ENCODE measurements around the gene CAAP1. TPM values are rescaled to one million over a fixed set of nuclear protein-coding genes. Genes with fewer than 3 reads are reported as not detected.

Gene CAAP1
- total RNA-seq, 2 donors from 2014 or later: 19.0 to 20.4 TPM

DNA sequence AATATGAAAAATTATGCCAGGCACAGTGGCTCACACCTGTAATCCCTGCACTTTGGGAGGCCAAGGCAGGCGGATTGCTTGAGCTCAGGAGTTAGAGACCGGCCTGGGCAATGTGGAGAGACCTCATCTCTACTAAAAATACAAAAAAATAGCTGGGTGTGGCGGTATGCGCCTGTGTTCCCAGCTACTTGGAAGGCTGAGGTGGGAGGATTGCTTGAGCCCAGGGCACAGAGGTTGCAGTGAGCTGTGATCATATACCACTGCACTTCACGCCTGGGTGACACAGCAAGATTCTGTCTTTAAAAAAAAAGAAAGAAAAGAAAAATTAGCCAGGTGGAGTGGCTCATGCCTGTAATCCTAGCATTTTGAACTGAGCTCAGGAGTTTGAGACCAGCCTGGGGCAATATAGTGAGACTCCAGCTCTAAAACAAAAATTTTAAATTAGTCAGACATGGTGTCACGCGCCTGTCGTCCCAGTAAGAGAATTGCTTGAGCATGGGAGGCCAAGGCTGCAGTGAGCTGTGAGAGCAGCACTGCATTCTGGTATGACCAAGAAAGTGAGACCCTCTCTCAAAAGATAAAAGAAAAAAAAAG lies 36.4 kb upstream of the CAAP1 start:
- no peak overlapping the region for H3K27ac ChIP-seq
- no peaks in the 10 kb centered on the region for H3K9me3 ChIP-seq
- H3K4me1 ChIP-seq (ENCODE audit: control insufficient read depth in 1 of 2, low read depth in 2 of 2): no peaks in the 10 kb centered on the region
- no peaks in the 10 kb centered on the region for H3K27me3 ChIP-seq (replicated peaks; ENCODE audit: insufficient read depth)
- no peak overlapping the region for H3K4me3 ChIP-seq
- ATAC-seq (ENCODE audit: insufficient number of reproducible peaks, low FRiP score, low read depth) (no peak), DNase-seq (ENCODE audit: low spot score) (no peak)
- TF ChIP-seq, protein P1, sequence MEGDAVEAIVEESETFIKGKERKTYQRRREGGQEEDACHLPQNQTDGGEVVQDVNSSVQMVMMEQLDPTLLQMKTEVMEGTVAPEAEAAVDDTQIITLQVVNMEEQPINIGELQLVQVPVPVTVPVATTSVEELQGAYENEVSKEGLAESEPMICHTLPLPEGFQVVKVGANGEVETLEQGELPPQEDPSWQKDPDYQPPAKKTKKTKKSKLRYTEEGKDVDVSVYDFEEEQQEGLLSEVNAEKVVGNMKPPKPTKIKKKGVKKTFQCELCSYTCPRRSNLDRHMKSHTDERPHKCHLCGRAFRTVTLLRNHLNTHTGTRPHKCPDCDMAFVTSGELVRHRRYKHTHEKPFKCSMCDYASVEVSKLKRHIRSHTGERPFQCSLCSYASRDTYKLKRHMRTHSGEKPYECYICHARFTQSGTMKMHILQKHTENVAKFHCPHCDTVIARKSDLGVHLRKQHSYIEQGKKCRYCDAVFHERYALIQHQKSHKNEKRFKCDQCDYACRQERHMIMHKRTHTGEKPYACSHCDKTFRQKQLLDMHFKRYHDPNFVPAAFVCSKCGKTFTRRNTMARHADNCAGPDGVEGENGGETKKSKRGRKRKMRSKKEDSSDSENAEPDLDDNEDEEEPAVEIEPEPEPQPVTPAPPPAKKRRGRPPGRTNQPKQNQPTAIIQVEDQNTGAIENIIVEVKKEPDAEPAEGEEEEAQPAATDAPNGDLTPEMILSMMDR (IDR thresholded peaks at IDR 0.05): no peak
- H3K36me3 ChIP-seq: peaks cover 32% of the 10 kb centered on the region

DNA sequence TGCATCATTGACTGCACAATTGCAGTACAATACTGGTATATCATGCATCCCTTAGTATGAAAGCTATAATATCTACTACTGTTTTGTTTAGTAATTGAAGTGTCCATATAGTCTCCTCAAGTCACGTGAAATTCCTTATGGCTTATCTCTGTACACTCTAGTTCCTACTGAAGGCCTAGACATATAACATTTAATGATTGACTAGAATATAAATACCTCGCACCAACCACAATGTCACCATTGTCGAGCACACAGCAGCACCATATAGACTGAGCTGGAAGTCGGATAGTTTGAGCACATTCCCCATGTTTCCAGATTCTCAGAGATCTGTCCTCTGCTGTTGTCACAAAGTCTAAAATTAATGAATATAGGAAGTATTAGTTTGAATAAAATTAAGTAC lies 33.0 kb upstream of the CAAP1 start:
- H3K36me3 ChIP-seq: peaks cover 31% of the 10 kb centered on the region
- H3K4me1 ChIP-seq (ENCODE audit: control insufficient read depth in 1 of 2, low read depth in 2 of 2): no peaks in the 10 kb centered on the region
- ATAC-seq (ENCODE audit: insufficient number of reproducible peaks, low FRiP score, low read depth): no peak
- no peaks in the 10 kb centered on the region for H3K9me3 ChIP-seq
- no peak overlapping the region for H3K27ac ChIP-seq
- TF ChIP-seq, protein P1 (IDR thresholded peaks at IDR 0.05): no peak
- no peak for DNase-seq (ENCODE audit: low spot score)
- no peak overlapping the region for H3K4me3 ChIP-seq
- H3K27me3 ChIP-seq (replicated peaks; ENCODE audit: insufficient read depth): no peaks in the 10 kb centered on the region

DNA sequence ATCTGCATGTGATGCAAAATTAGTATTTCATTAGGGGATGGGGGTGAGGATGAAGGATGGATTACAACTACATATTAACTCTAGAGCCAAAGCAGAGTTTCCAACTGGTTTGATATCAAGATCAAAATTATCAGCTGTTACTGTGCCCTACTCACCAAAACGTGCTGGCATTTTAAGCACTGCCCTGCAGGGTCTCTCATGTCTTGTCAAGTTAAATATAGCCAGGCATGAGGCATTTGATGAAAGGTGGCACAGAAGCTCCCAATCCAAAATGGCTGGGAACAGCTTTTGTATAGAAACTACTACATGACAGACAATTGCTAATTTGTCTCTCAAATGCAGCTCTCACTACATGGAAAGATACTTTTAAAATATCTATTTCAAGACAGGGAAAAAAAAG lies 27.1 kb upstream of the CAAP1 start:
- no peaks in the 10 kb centered on the region for H3K27me3 ChIP-seq (replicated peaks; ENCODE audit: insufficient read depth)
- no peak overlapping the region for H3K27ac ChIP-seq
- no peaks in the 10 kb centered on the region for H3K9me3 ChIP-seq
- peaks cover 49% of the 10 kb centered on the region for H3K36me3 ChIP-seq
- no peak overlapping the region for H3K4me3 ChIP-seq
- no peaks in the 10 kb centered on the region for H3K4me1 ChIP-seq (ENCODE audit: control insufficient read depth in 1 of 2, low read depth in 2 of 2)
- TF ChIP-seq, protein P1 (IDR thresholded peaks at IDR 0.05): no peak
- DNase-seq (ENCODE audit: low spot score) (no peak), ATAC-seq (ENCODE audit: insufficient number of reproducible peaks, low FRiP score, low read depth) (no peak)

DNA sequence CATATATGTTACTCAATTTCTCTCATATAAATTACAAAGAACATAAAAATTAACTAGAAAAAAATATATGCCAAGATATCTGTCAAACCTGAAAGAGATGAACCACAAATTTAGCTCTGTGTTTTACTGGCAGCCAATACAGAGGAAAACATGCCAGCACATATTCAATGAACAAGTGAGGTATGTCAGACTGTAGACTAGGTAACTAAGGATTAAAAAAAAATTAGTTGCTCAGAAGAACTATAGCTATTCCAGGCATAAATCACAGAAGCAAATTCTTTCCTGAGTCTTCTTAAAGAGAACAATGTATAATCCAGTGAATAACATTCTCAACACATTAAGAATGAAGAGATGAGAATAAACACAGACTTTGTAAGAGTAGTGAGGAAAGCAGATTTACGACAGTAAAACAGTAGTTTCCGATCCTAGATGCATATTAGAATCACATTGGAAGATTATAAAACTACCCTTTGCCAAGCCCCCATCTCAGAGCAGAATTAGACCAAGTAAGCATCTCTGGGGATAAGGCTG lies 20.6 kb upstream of the CAAP1 start:
- H3K9me3 ChIP-seq: no peaks in the 10 kb centered on the region
- H3K36me3 ChIP-seq: peaks cover 31% of the 10 kb centered on the region
- H3K4me1 ChIP-seq (ENCODE audit: control insufficient read depth in 1 of 2, low read depth in 2 of 2): no peaks in the 10 kb centered on the region
- ATAC-seq (ENCODE audit: insufficient number of reproducible peaks, low FRiP score, low read depth) (no peak), DNase-seq (ENCODE audit: low spot score) (no peak)
- no peaks in the 10 kb centered on the region for H3K27me3 ChIP-seq (replicated peaks; ENCODE audit: insufficient read depth)
- no peak overlapping the region for H3K27ac ChIP-seq
- H3K4me3 ChIP-seq: no peak overlapping the region
- TF ChIP-seq, protein P1 (IDR thresholded peaks at IDR 0.05): no peak

DNA sequence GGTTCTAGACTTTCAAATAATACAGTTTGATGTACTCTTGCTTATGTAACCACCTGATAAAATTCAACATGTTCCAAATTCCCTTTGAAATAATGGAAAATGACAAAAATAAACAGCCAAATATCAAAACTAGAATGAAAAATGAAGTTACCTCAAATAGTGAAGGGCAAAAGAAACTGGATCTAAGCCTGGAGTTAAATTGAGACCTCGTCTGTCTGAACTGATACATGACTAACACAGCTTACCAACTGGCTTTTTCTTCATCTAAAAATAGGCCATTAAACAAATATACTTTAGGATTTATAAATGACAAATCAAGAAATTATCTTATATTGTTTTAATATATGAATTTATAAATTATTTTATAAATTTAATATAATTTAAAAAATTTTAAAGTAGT lies 12.1 kb upstream of the CAAP1 start:
- DNase-seq (ENCODE audit: low spot score) (no peak), ATAC-seq (ENCODE audit: insufficient number of reproducible peaks, low FRiP score, low read depth) (no peak)
- Histone ChIP-seq H3K4me3 (no peak overlapping the region), H3K9me3 (no peaks in the 10 kb centered on the region), H3K27ac (no peak overlapping the region), H3K36me3 (peaks cover 12% of the 10 kb centered on the region), H3K27me3 (replicated peaks; ENCODE audit: insufficient read depth) (no peaks in the 10 kb centered on the region), H3K4me1 (ENCODE audit: control insufficient read depth in 1 of 2, low read depth in 2 of 2) (no peaks in the 10 kb centered on the region)
- TF ChIP-seq, protein P1 (IDR thresholded peaks at IDR 0.05): no peak
